Neural cell (in vitro differentiated cells): ENCODE data around the gene SLC66A2. TPM values are rescaled to one million over a fixed set of nuclear protein-coding genes. Genes with fewer than 3 reads are reported as not detected.

ENCODE experiments used
- H2AFZ ChIP-seq: fragments of 200-600, 300-800 bp; sonication (generic), shearing (Covaris generic); 2 replicates; pipeline ENCODE4 v1.6.0; 2014; ENCODE audit warnings: low read depth, mild to moderate bottlenecking, antibody characterized with exemption, low read length, moderate library complexity
- H3F3A ChIP-seq: fragments of 200-600 bp; shearing (Covaris generic); 2 replicates; pipeline ENCODE4 v1.6.1; 2016; ENCODE audit warnings: mild to moderate bottlenecking, moderate library complexity, mixed read lengths, antibody characterized with exemption, low read length; ENCODE audit not compliant: insufficient read depth, poor library complexity, severe bottlenecking
- H3K27ac ChIP-seq: fragments of 200-600, 300-800 bp; sonication (generic), shearing (Covaris generic); 2 replicates; pipeline ENCODE4 v1.5.1; 2014; ENCODE audit warnings: mild to moderate bottlenecking, low read length, moderate library complexity
- H3K27me3 ChIP-seq: fragments of 300-800, 200-600 bp; sonication (generic), shearing (Covaris generic); 2 replicates; pipeline ENCODE4 v1.6.0; 2014; ENCODE audit warnings: mild to moderate bottlenecking, low read depth, low read length, moderate library complexity; ENCODE audit not compliant: insufficient read depth
- H3K36me3 ChIP-seq: fragments of 300-800, 200-600 bp; sonication (generic), shearing (Covaris generic); 2 replicates; pipeline ENCODE4 v1.5.1; 2014; ENCODE audit warnings: mild to moderate bottlenecking, antibody characterized with exemption, low read length, moderate library complexity; ENCODE audit not compliant: insufficient read depth
- H3K4me2 ChIP-seq: fragments of 300-800, 200-600 bp; sonication (generic), shearing (Covaris generic); 2 replicates; pipeline ENCODE4 v1.6.0; 2014; ENCODE audit warnings: mild to moderate bottlenecking, low read length
- H3K4me3 ChIP-seq: fragments of 300-800, 200-600 bp; sonication (generic), shearing (Covaris generic); 2 replicates; pipeline ENCODE4 v1.5.1; 2014; ENCODE audit warnings: mild to moderate bottlenecking, low read length, moderate library complexity
- H3K79me2 ChIP-seq: fragments of 200-600 bp; shearing (Covaris generic); replicated peaks from 2 replicates; pipeline ENCODE4 v1.6.0; 2014; ENCODE audit warnings: mild to moderate bottlenecking, low read length, moderate library complexity; ENCODE audit not compliant: insufficient read depth
- H3K9ac ChIP-seq: fragments of 300-800, 200-600 bp; sonication (generic), shearing (Covaris generic); 2 replicates; pipeline ENCODE4 v1.6.1; 2016; ENCODE audit warnings: mild to moderate bottlenecking, low read length, mixed read lengths
- H3K9me2 ChIP-seq: fragments of 200-600 bp; shearing (Covaris generic); 2 replicates; pipeline ENCODE4 v1.6.1; 2016; ENCODE audit warnings: mild to moderate bottlenecking, low read length, mixed read lengths; ENCODE audit not compliant: insufficient read depth
- H3K9me3 ChIP-seq: fragments of 200-600, 300-800 bp; sonication (generic), shearing (Covaris generic); 2 replicates; pipeline ENCODE4 v1.6.1; 2016; ENCODE audit warnings: mild to moderate bottlenecking, mixed run types, low read length, moderate library complexity, mixed read lengths
- H4K20me1 ChIP-seq: fragments of 200-600 bp; shearing (Covaris generic); 2 replicates; pipeline ENCODE4 v1.6.1; 2016; ENCODE audit warnings: mild to moderate bottlenecking, mixed run types; ENCODE audit not compliant: insufficient read depth
- EP300 ChIP-seq: fragments of 450-650 bp; conservative IDR thresholded peaks from 2 replicates; pipeline ENCODE4 v1.6.1; 2014; ENCODE audit warnings: antibody characterized with exemption, mild to moderate bottlenecking, moderate library complexity; ENCODE audit not compliant: poor library complexity, severe bottlenecking
- EZH2 ChIP-seq: fragments of 200-600, 300-800 bp; shearing (Covaris generic), sonication (generic); IDR thresholded peaks from 2 replicates; pipeline ENCODE4 v1.6.1; 2014; ENCODE audit warnings: antibody characterized with exemption, low read length, borderline replicate concordance, mild to moderate bottlenecking; ENCODE audit not compliant: insufficient read depth, poor library complexity, severe bottlenecking
- MXI1 ChIP-seq: fragments of 450-650 bp; conservative IDR thresholded peaks from 2 replicates; pipeline ENCODE4 v1.6.1; 2014; ENCODE audit warnings: antibody characterized with exemption, mild to moderate bottlenecking; ENCODE audit not compliant: poor library complexity, severe bottlenecking
- POLR2AphosphoS5 ChIP-seq: IDR thresholded peaks from 2 replicates; pipeline ENCODE4 v1.6.1; 2012
- RAD21 ChIP-seq: fragments of 450-650 bp; conservative IDR thresholded peaks from 2 replicates; pipeline ENCODE4 v1.6.1; 2014; ENCODE audit warnings: antibody characterized with exemption, mild to moderate bottlenecking, moderate library complexity
- SMC3 ChIP-seq: fragments of 450-650 bp; conservative IDR thresholded peaks from 2 replicates; pipeline ENCODE4 v1.6.1; 2014; ENCODE audit warnings: antibody characterized with exemption, mild to moderate bottlenecking, moderate library complexity; ENCODE audit not compliant: poor library complexity
- TAF1 ChIP-seq: IDR thresholded peaks from 2 replicates; pipeline ENCODE4 v1.6.1; 2012; ENCODE audit warnings: low read depth
- polyA plus RNA-seq: library from polyadenylated mRNA; depleted of rRNA; stranded (reverse); fragments of >200 nt; gene quantifications from 2 replicates; pipeline ENCODE4 v1.2.3, GENCODE V29; 2014
- TF ChIP-seq, protein P1 (sequence below): fragments of 450-650 bp; IDR thresholded peaks from 2 replicates; pipeline ENCODE4 v1.5.1; 2014; ENCODE audit warnings: antibody characterized with exemption, mild to moderate bottlenecking, moderate library complexity; ENCODE audit not compliant: poor library complexity, severe bottlenecking
- TF ChIP-seq, protein P2 (sequence below): IDR thresholded peaks from 2 replicates; pipeline ENCODE4 v1.6.1; 2012; ENCODE audit warnings: borderline replicate concordance

Gene SLC66A2
- polyA plus RNA-seq, 1 donor from 2014 or later, result 66.7 TPM

DNA sequence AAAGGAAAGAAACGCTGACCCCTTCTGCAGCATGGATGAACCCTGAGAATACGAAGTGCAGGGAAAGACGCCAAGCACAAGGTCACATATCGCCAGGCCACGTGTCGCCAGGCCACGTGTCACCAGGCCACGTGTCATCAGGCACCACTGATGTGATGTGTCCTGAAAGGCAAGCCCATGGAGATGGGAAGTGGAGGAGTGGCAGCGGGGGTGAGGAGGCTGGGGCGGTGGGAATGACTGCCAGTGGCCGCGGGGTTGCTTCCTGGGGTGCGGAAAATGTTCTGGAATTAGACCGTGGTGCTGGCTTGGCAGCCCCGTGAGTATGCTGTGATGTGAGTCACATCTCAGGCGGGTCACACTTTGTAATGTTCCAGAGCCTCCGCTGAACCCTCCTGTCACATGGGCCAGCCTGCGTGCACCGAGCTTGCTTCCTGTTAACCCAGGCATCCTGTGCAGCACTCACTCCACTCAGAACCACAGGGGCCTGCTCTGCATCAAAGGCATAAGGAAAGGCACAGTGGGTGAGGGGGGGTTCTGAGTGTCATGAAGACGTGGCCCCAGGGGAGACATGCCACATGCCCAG is 39.0 kb downstream of the SLC66A2 start:
- H3K4me3 ChIP-seq, result no peak overlapping the region
- no peak overlapping the region for H2AFZ ChIP-seq
- H3K27ac ChIP-seq, result no peak overlapping the region
- peaks cover 20% of the 10 kb centered on the region for H3K9me3 ChIP-seq
- no peaks in the 10 kb centered on the region for H3K79me2 ChIP-seq
- H3K4me2 ChIP-seq, result no peak overlapping the region
- no peak overlapping the region for H3K9ac ChIP-seq
- H3K9me2 ChIP-seq, result no peaks in the 10 kb centered on the region
- no peaks in the 10 kb centered on the region for H3K27me3 ChIP-seq
- H4K20me1 ChIP-seq, result no peaks in the 10 kb centered on the region
- H3F3A ChIP-seq, result no peaks in the 10 kb centered on the region
- TF ChIP-seq MXI1 (no peak), EP300 (no peak), EZH2 (no peak), POLR2AphosphoS5 (no peak), TAF1 (no peak), RAD21 (no peak), SMC3 (no peak)
- TF ChIP-seq, protein P1, sequence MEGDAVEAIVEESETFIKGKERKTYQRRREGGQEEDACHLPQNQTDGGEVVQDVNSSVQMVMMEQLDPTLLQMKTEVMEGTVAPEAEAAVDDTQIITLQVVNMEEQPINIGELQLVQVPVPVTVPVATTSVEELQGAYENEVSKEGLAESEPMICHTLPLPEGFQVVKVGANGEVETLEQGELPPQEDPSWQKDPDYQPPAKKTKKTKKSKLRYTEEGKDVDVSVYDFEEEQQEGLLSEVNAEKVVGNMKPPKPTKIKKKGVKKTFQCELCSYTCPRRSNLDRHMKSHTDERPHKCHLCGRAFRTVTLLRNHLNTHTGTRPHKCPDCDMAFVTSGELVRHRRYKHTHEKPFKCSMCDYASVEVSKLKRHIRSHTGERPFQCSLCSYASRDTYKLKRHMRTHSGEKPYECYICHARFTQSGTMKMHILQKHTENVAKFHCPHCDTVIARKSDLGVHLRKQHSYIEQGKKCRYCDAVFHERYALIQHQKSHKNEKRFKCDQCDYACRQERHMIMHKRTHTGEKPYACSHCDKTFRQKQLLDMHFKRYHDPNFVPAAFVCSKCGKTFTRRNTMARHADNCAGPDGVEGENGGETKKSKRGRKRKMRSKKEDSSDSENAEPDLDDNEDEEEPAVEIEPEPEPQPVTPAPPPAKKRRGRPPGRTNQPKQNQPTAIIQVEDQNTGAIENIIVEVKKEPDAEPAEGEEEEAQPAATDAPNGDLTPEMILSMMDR, result no peak
- TF ChIP-seq, protein P2, sequence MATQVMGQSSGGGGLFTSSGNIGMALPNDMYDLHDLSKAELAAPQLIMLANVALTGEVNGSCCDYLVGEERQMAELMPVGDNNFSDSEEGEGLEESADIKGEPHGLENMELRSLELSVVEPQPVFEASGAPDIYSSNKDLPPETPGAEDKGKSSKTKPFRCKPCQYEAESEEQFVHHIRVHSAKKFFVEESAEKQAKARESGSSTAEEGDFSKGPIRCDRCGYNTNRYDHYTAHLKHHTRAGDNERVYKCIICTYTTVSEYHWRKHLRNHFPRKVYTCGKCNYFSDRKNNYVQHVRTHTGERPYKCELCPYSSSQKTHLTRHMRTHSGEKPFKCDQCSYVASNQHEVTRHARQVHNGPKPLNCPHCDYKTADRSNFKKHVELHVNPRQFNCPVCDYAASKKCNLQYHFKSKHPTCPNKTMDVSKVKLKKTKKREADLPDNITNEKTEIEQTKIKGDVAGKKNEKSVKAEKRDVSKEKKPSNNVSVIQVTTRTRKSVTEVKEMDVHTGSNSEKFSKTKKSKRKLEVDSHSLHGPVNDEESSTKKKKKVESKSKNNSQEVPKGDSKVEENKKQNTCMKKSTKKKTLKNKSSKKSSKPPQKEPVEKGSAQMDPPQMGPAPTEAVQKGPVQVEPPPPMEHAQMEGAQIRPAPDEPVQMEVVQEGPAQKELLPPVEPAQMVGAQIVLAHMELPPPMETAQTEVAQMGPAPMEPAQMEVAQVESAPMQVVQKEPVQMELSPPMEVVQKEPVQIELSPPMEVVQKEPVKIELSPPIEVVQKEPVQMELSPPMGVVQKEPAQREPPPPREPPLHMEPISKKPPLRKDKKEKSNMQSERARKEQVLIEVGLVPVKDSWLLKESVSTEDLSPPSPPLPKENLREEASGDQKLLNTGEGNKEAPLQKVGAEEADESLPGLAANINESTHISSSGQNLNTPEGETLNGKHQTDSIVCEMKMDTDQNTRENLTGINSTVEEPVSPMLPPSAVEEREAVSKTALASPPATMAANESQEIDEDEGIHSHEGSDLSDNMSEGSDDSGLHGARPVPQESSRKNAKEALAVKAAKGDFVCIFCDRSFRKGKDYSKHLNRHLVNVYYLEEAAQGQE, result no peak
- peaks cover 16% of the 10 kb centered on the region for H3K36me3 ChIP-seq

DNA sequence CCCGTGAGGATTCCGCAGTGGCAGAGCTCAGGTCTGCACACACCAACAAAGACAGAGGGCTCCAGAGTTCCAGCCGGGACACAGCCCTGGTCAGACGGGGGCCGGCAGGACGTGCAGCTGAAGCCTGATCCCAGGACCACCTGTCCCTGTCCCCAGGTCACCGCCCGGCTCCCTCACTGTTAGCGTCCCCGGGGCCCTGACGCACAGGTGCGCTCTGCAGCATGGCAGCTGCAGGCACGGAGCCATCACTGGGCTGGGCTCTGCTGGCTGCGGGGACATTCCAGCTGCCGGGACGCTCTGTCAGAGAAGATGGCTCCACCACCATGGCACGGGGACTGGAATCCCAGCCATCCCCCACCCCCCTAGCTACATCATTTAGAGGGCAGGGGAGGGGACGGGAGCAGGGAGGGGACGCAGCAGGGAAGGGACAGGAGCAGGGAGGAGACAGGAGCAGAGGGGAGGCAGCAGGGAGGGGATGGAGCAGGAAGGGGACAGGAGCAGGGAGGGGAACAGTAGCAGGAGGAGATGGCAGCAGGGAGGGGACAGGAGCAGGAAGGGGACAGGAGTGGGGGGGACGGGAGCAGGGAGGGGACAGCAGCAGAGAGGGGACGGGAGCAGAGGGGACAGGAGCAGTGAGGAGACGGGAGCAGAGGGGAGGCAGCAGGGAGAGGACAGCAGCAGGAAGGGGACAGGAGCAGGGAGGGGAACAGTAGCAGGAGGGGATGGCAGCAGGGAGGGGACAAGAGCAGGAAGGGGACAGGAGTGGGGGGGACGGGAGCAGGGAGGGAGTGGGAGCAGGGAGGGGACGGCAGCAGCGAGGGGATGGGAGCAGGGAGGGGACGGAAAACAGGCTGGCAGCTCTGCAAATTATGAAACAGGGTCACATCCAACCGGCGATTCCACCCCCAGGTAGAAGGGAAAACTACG is 39.8 kb downstream of the SLC66A2 start:
- Histone ChIP-seq H3K27ac (no peak overlapping the region), H3K4me3 (no peak overlapping the region), H3K79me2 (no peaks in the 10 kb centered on the region), H2AFZ (no peak overlapping the region), H3F3A (no peaks in the 10 kb centered on the region), H3K4me2 (no peak overlapping the region), H3K9me3 (peaks cover 12% of the 10 kb centered on the region), H3K27me3 (no peaks in the 10 kb centered on the region), H3K36me3 (peaks cover 7% of the 10 kb centered on the region), H3K9me2 (no peaks in the 10 kb centered on the region), H3K9ac (no peak overlapping the region), H4K20me1 (no peaks in the 10 kb centered on the region)
- TF ChIP-seq MXI1 (no peak), EZH2 (no peak), RAD21 (no peak), POLR2AphosphoS5 (no peak)
